Stimulated activated CD4-positive, alpha-beta T cell treated with anti-CD3 and anti-CD28 coated beads, Interleukin-12 subunit alpha, Interleukin-12 subunit beta, amount 100 ng/mL, for 4 hours (primary cell): Measurements from ENCODE around the gene SLC25A33.
A peak's percentile ranks its signal among the peaks of the same experiment; 100 is the strongest.

Source experiments
- DNase-seq: peaks from one replicate; pipeline ENCODE4 v3.0.0-alpha.2; 2020

SLC25A33 gene

GRCh38 chr1:9589144-9589718, 50.0 kb downstream of the SLC25A33 start:
- peak; percentile 37 for DNase-seq

GRCh38 chr1:9589719-9590157, 50.5 kb downstream of the SLC25A33 start:
- DNase-seq: no peak

GRCh38 chr1:9590201-9590600, 50.9 kb downstream of the SLC25A33 start:
- no peak for DNase-seq

GRCh38 chr1:9590945-9591668, 51.8 kb downstream of the SLC25A33 start:
- no peak for DNase-seq

- no peak for DNase-seq
These were observed 52.6 kb downstream of the SLC25A33 start for GRCh38 chr1:9591669-9592509.

GRCh38 chr1:9592510-9593075, 53.3 kb downstream of the SLC25A33 start:
- DNase-seq: no peak

- DNase-seq: no peak
These were observed 53.9 kb downstream of the SLC25A33 start for GRCh38 chr1:9593147-9593491.

GRCh38 chr1:9593492-9594465, 54.5 kb downstream of the SLC25A33 start:
- DNase-seq: no peak

- DNase-seq: no peak
These were observed 55.3 kb downstream of the SLC25A33 start for GRCh38 chr1:9594471-9595155.

GRCh38 chr1:9595156-9595967, 56.1 kb downstream of the SLC25A33 start:
- DNase-seq: no peak

- no peak for DNase-seq
These were observed 56.7 kb downstream of the SLC25A33 start for GRCh38 chr1:9595968-9596340.

GRCh38 chr1:9596415-9597123, 57.3 kb downstream of the SLC25A33 start:
- no peak for DNase-seq

- DNase-seq: no peak
These were observed 58.4 kb downstream of the SLC25A33 start for GRCh38 chr1:9597361-9598315.

- DNase-seq: no peak
These were observed 59.0 kb downstream of the SLC25A33 start for GRCh38 chr1:9598316-9598700.

GRCh38 chr1:9599741-9600140, 60.5 kb downstream of the SLC25A33 start:
- no peak for DNase-seq

- DNase-seq: no peak
These were observed 61.9 kb downstream of the SLC25A33 start for GRCh38 chr1:9600861-9601834.

- no peak for DNase-seq
These were observed 62.9 kb downstream of the SLC25A33 start for GRCh38 chr1:9601942-9602793.
